AML-193 (cell line): ENCODE results near the gene FAAH2.
"Not testable (repeated sequence)": the region's sequence is repeated elsewhere in the genome, so short reads cannot be mapped to it uniquely, and the experiment has no call there.

Source experiments
- DNase-seq, 2 experiments: peaks; one replicate each; lab custom pipeline; 2025; lab: John Stamatoyannopoulos, UW

Gene FAAH2, protein sequence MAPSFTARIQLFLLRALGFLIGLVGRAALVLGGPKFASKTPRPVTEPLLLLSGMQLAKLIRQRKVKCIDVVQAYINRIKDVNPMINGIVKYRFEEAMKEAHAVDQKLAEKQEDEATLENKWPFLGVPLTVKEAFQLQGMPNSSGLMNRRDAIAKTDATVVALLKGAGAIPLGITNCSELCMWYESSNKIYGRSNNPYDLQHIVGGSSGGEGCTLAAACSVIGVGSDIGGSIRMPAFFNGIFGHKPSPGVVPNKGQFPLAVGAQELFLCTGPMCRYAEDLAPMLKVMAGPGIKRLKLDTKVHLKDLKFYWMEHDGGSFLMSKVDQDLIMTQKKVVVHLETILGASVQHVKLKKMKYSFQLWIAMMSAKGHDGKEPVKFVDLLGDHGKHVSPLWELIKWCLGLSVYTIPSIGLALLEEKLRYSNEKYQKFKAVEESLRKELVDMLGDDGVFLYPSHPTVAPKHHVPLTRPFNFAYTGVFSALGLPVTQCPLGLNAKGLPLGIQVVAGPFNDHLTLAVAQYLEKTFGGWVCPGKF

DNA sequence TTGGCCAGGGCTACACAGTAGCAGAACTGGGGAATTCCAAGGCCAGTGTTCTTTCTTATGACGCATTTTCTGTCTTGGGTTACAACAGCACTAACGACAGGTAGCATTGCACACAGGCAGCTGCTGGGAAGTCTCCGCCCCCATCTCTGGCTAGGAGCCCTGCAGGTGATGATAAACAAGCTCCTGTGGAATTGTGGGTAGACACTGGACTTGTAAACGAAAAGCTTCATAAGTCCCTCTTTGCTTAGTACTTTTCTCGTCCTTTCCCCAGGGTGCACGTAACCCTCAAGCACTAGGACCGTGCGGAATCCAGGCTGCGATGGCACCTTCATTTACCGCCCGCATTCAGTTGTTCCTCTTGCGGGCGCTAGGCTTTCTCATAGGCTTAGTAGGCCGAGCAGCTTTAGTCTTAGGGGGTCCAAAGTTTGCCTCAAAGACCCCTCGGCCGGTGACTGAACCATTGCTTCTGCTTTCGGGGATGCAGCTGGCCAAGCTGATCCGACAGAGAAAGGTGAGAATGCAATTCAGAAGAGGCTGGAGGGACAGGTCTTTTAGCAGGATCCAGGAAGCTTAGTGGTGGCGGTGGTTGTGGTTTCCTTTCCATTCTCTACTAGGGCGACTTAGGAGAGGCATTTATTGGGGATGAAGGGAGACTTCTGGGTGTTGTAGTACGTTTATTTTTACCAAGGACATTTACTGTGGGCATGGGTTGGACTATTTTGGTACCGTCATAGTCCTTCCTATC, at the start of gene FAAH2:
TSS of gene FAAH2 (plus strand) at position 200 of the 745 bp plus-strand sequence. CDS start at position 320, 120 bp downstream.
- peak; percentile 7 to 19 for DNase-seq

DNA sequence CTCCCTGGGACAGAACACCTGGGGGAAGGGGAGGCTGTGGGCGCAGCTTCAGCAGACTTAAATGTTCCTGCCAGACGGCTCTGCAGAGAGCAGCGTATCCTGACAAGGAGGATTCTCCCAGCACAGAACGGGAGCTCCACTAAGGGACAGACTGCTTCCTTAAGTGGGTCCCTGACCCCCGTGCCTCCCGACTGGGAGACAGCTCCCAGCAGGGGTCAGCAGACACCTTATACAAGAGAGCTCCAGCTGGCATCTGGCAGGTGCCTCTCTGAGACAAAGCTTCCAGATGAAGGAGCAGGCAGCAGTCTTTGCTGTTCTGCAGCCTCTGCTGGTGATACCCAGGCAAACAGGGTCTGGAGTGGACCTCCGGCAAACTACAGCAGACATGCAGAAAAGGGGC, 44.5 kb upstream of the FAAH2 start:
- DNase-seq: no peak

DNA sequence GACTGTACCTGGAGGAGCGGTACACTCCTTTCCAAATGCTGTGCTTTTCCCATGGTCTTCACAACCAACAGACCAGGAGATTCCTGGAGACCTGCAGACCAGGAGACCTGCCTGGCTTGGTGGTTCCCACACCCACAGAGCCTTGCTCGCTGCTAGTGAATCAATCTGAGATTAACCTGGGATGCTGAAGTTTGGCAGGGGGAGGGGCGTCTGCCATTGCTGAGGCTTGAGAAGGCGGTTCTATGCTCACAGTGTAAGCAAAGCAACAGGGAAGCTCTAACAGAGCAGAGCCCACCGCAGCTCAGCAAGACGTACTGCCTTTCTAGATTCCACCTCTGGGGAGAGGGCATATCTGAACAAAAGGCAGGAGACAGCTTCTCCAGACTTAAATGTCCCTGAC, 34.5 kb upstream of the FAAH2 start:
- DNase-seq: no peak

DNA sequence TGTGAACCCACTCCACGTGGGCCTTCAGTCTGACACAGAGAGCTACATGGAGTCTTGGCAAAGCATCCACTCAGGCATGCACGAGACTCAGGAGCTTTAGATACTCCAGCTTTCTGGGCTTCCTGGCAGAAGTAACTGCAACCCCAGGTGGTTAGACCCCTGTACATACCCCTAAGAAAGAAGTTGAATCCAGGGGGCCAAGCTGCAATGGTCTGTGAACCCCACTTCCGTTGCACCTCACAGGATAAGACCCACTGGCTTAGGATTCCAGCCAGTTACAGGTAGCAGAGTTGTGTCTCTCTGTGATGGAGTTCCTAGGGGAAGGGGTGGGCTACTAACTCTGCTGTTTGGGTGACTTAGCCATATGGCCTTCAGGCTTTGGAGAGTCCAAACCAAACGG, 21.4 kb upstream of the FAAH2 start:
- DNase-seq: no peak

DNA sequence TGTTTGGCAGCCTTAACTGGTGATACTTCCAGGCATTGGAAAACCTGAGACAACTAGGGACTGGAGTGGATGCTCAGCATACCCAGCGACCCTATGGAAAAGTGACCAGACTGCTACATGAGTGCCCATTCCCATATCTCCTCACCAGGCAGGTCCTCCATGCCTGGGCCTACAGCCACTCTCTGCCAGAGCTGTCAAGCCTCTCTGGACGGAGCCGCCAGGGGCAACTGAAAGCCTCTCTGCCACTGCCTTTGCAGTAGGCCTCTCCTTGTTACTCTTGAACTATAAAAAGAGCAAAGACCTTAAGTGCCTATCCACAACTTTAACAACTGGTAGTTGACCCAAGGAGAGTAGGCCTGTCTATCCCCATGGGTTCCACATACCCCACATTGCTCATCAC, 20.2 kb upstream of the FAAH2 start:
- DNase-seq: no peak

DNA sequence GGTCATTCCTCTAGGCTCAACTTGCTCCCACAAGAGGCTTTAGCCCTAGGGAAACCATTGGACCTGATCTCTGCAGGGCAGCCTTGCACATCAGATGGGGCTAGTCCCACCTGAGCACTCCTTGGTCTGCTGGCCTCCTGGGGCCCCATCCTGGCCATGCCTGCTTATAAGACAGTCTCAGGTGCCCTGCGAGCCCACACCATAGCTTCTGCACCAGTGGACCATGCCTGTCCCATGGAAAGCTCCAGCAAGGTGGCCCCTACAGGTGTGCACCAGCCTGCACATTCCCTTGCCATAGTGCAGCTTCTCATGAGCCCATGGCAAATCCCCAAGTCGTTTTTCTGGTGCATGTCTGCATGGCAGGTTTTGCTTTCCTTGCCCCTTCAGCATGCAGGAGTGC, 19.6 kb upstream of the FAAH2 start:
- DNase-seq: no peak

DNA sequence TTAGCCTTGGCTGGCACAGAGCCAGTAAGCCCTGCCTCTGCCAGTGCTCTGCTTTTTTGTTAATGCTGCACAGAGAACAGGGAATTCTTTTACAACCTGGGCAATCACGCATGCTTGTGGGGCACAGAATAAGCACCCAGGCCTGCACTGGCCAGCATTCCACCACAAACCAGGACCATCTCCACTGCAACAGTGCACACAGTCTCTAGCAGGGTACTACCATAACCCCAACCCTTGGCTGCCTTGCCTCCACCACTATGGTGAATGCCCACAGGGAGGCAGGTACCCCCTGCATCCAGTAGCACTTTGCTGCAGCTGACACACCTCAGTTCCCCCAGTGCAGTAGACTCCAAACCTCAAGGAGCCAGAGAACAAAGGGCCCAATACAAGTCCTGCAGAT, 19.2 kb upstream of the FAAH2 start:
- no peak for DNase-seq

DNA sequence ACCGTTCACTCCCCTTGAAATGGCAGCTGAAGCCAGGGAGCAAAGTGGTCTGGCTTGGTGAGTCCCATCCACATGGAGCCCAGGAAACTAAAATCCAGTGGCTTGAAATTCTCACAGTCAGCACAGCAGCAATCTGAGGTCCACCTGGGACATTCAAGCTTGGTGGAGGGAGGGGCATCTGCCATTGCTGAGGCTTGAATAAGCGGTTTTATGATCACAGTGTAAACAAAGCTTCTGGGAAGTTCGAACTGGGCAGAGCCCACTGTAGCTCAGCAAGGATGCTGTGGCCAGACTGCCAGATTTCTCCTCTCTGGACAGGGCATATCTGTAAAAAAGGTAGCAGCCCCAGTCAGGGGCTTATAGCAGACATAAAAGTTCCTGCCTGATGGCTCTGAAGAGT, 15.5 kb upstream of the FAAH2 start:
- DNase-seq: no peak

DNA sequence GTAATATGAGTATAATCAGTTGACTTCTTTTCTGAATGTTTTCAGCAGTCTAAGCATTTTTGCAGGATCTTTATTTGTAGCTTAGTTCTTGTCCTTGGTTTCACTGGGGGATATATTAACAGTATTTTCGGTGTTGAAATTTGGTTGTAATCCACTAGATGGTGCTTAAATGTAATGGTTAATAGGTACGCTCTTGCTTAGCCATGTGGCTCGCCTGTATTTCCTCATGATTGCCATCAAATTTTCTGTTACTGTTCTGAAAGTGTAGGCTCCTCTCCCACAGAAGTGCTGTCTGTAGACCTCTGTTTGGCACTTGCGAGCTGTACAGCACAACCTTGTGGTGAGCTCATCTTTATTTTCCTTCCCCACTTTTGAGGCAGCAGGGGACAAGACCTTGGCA, 3.9 kb upstream of the FAAH2 start:
- DNase-seq: no peak

DNA sequence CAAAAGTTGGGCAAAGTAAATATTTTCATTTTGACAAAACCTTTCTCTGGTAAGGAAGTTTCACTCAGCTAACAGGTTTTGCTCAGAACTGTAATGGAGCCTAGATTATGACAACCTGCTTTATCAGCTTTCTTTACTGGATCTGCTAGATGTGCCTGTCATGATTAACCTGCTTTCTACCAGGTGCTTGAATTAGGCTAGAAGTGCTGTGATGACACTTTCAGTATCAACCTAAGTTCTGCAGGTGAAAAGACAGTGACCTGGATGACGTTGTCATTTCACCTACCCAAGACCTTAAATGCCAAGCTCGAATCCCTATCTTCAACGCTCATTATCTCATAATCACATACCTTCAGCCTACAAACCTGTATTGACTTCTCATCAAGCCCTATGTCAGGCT, 1.5 kb upstream of the FAAH2 start:
- DNase-seq: no peak

DNA sequence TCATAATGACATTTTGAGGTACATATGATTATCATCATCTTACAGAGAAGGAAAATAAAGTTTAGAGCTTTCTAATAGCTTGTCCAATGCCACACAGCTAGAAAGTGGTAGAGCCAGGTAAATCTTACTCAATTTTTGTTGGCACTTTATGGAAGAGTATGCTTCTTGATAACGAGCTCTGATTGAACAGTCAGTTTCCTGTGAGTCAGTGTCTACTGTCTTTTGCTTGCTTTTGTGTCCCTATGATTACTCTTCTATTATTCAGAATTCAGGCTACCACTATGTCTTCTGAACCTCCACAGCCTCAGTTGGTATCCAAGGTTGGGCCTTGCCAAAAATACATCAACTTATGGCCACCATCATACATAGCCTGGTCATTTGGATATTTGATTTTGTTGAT, 2.6 kb downstream of the FAAH2 start:
- no peak for DNase-seq

DNA sequence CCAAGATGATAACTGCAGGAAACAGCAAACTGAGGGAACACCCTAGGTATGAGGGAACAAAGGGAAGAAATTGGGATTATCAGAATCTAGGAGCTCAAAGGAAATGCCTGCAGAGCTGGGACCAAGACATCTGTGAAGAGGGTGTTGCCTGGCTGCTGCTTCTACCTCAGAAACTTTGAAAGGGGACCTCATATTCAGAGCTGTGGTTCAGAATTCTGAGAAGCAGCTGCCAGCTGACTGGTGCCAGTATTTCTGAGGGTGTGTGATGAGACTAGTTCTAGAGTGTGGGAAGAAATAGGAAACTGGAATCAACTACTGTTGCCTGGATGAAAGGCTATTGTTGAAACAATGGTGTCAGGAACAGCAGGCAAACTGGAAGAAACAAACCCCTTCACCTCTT, 8.5 kb downstream of the FAAH2 start:
- DNase-seq: no peak

DNA sequence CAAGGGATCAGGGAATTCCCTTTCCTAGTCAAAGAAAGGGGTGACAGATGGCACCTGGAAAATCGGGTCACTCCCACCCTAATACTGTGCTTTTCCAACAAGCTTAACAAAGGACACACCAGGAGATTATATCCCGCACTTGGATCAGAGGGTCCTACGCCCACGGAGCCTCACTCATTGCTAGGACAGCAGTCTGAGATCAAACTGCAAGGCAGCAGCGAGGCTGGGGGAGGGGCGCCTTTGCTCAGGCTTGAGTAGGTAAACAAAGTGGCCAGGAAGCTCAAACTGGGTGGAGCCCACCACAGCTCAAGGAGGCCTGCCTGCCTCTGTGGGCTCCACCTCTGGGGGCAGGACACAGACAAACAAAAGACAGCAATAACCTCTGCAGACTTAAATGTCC, 9.2 kb downstream of the FAAH2 start:
- not testable (repeated sequence) for DNase-seq

DNA sequence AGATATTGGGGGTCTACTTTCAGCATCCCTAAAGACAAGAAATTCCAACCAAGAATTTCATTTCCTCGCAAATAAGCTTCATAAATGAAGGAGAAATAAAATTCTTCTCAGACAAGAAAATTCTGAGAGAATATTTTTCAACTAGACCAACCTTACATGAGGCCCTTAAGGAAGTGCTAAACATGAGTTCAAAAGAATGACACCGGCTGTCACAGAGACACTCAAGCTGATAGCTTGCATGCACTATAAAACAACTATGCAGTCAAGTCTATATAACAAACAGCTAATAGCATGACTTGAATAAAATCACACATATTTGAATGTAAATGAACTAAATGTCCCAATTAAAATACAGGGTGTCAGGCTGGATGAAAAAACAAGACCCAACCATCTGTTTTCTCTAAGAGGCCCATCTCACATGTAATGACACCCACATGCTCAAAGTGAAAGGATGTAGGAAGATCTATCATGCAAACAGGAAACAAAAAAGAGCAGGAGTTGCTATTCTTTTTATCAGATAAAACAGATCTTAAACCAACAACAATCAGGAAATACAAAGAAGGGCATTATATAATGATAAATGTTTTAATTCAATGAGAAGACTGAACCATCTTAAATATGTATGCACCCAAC, 27.2 kb downstream of the FAAH2 start:
- DNase-seq: no peak

DNA sequence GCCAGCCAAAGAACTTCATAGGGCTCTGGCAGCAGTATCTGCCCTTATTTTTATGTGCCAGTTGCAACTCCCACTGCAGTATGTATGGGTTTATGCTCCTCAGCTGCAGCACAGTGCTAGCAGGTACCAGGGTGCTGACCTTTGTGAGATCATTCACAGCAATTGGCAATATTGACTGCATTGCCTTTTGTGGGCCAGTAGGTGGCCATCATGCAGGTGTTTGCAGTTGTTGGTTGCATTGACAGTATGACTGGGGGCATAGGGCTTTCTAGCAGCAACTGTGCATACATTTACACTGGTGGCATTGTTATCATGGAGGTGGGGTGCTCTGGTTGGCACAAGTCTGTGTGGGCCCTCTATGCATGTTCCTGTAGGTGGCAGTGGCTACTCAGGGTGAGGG, 42.5 kb downstream of the FAAH2 start:
- DNase-seq: no peak

DNA sequence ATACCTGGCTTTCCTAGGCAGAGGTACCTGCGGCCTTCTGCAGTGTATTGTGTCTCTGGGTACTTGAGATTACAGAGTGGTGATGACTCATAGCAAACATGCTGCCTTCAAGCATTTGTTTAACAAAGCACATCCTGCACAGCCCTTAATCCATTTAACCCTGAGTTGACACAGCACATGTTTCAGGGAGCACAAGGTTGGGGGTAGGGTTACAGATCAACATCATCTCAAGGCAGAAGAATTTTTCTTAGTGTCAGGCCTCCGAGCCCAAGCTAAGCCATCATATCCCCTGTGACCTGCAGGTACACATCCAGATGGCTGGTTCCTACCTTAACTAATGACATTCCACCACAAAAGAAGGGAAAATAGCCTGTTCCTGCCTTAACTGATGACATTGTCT, 49.3 kb downstream of the FAAH2 start:
- not testable (repeated sequence) for DNase-seq

DNA sequence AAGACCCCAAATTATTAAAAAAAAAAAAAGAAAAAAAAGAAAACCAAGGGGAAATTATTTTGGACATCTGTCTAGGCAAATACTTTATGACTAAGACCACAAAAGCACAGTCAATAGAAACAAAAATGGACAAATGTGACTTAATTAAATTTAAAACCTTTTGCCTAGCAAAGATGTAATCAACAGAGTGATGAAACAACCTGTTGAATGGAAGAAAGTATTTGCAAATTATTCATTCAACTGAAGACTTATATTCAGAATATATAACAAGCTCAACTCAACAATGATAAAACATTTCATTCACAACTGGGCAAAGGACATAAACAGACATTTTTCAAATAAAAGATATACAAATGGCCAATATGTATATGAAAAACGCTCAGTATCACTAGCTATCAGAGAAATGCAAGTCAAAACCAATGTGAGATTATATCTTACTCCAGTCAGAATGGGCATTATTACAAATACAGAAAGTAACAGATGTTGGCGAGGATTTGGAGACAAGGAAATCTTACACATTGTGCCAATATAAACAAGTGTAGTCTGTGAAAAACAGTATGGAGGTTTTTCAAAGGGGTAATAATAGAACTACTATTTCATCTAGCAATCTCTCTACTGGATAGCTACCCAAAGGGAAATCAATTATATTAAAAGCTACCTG, 67.1 kb downstream of the FAAH2 start:
- DNase-seq: no peak

DNA sequence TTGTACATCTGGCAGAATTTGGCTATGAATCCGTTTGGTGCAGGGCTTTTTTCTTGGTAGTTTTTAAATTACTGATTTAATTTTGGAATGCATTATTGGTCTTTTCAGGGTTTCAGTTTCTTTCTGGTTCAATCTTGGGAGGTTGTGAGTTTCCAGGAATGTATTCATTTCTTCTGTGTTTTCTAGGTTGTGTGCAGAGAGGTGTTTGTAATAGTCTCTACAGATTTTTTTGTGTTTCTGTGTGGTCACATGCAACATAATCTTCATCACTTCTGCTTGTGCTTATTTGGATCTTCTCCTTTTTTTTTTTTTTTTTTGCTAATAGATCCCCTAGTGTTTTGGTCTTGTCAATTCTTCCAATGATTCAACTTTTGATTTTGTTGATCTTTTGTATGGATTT, 77.6 kb downstream of the FAAH2 start:
- DNase-seq: no peak

DNA sequence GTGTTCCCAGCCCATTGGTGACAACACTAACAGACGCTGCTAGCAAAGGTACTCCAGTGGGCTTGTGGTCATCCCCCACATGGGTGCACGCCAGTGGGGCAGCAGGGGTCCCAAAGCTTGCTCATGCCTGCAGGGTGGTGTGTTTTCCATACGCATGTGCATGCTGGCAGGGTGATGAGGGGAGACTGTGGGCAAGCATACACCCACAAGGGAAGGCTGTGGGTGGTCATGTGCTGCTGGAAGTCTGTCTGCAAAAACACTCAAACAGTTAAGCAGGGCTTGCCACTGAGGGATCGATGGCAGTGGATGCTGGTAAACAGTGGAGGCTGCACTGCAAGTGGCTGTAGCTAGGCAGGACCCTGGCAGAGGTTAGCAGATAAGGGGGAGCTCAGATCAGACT, 79.9 kb downstream of the FAAH2 start:
- DNase-seq: no peak

DNA sequence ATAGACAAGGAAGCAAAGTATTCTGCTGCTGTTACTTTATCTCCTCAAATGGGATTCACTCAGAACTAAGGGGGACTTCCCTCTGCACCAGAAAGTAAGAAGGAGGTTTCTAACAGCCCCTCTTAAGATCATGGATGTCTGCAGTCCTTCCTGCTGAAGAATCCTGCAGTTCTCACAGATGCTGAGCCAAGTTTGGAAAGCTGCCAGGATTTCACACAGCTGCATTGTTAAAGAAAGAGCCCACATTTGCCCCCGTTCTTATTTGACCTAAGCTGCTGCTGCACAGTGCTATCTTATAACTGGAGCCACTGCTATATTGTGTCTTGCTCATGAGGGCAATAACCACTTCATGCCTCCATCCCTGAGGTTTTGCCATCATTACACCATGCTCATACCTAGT, 81.1 kb downstream of the FAAH2 start:
- DNase-seq: no peak

DNA sequence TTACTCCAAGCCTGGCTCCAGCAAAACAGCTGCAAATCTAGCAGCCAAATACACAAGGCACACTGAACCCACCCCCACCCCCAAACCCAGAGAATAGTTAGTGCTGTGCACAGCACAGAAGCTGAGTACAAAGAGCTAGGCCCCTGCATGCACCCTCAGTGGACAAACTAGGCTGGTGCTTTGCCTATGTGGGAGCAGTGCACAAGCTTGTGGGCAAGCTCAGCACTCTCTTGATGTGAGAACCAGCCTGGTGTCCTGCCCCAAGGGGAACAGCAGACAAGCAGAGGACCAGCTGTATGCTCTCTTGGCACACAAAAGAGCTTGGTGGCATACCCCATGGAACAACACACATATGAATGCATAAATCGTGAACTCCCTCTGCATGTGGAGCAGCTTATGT, 81.7 kb downstream of the FAAH2 start:
- DNase-seq: no peak

DNA sequence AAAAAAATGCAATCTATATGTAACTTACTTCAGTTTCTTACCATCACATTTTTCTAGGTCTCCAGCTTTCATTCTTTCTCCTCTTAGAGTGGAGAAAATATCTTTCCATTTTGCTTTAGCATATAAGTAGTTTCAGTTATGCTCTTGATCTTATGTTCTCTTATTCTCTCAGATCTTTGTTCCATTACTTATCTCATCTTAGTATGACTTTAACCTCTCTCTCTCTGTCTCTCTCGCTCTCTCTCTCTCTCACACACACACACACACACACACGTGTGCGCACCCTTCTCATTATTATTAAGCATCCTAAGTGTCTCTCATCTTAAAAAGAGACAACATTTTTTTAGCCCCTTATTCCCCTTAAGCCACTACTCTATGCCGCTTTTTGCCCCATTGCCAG, 92.8 kb downstream of the FAAH2 start:
- no peak for DNase-seq
